Activated T-helper 1 cell treated with Interleukin-2 at 50 U/mL for 16 hours (primary cell): Measurements from ENCODE around the gene PHACTR1.
"Not testable (repeated sequence)": the region's sequence is repeated elsewhere in the genome, so short reads cannot be mapped to it uniquely, and the experiment has no call there.

ENCODE experiments used
- DNase-seq: peaks from one replicate; pipeline ENCODE4 v3.0.0-alpha.2; 2020; ENCODE audit warnings: low read depth

Gene PHACTR1

GRCh38 chr6:13314806-13315205 is 598.2 kb downstream of the PHACTR1 start:
- no peak for DNase-seq

DNA sequence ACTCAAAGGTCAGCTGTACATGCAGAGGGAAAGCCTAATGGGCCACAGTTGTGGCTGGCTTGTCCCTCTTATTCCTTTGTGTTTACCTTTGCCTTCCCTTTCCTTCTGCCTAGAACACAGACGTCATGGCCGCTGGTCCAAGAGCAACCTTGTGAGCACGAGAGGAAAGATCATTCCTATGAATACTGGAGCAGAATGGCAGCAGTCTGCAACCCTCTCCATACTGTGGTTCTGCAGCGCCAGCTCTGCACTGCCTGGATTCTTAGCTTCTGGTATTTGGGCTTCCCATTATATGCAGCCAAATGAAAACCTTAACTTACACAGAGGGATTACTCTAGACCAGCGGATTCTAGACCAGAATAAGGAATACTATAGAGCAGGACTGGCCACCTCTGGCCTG is 599.3 kb downstream of the PHACTR1 start:
- DNase-seq: no peak

GRCh38 chr6:13318821-13319220 is 602.3 kb downstream of the PHACTR1 start:
- DNase-seq: no peak

GRCh38 chr6:13319891-13320564 is 603.5 kb downstream of the PHACTR1 start:
- DNase-seq: no peak

- not testable (repeated sequence) for DNase-seq
Observed at GRCh38 chr6:13326031-13326586, 609.5 kb downstream of the PHACTR1 start.

DNA sequence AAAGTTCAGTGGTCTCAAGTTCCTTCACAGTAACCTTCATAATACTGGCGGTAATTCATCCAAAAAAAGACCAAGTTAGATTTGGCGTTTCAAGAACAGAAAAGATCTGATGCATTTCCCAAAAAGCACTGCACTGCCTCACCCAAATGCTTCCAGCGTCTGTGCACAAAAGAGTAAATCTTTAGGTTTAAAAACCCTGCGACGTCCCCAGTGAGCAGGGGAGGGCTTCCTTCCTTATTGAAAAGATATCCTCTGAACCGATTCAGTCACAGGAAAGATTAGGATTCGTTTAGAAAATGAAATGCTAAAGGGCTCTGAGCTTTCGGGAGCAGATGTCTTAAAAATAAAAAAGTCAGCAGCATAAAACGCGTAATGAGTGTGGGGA is 611.1 kb downstream of the PHACTR1 start:
- no peak for DNase-seq

- DNase-seq: peak; percentile 91
Observed at GRCh38 chr6:13328076-13328874, 611.7 kb downstream of the PHACTR1 start, which contains the start of gene TBC1D7. Gene TBC1D7, minus strand, starts transcription at chr6:13328537. Its CDS starts 1,639 bp downstream, at chr6:13326898.

DNA sequence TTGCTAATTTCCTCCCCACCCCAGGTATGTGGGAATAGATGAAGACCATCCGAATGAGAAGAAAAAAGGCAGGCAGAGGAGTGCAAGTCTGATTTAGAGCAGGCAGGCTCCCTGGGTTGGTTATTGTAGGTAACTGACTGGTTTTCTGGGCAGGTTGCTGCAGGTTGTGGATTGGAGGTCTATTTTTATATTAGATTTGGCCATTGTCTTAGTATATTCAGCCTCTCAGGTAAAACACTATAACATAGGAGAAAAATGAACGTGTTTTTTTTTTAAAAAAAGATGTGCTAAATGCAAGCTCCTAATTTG is 612.3 kb downstream of the PHACTR1 start:
- no peak for DNase-seq

DNA sequence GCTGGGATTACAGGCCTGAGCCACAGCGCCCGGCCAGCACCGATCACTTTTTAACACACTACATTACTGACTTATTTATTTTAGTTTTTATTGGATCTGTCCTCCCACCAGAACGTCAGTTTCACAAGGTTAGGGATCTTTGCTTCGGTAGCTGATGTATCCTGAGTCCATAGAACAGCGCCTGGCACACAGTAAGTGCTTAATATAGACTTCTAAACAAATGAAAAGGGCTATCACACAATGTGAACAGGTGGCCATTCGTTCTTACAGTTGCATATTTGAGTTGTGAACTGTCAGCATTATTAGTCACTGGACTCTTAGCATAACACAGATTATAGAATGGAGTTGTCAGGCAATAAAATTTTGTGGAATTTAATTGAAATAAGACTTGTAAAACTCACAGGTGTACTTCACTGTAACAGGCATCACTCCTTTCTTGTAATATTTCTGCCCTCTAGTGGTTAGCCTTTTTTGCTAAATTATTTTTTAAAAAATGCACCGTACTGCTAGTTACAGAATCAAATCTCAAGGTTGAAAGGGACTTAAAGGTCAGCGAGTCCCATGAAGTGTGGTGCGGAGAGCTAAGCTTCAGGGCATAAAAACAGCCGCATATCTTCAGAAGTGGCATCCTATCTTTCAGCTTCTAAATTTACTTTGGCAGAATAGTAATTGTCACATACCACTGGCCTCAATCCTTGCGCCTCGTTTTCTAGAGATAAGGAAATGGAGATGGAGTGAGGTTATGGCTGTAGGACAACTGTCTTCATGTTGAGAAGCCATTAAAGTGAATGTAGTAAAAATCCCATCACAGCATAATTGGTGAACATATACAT is 615.2 kb downstream of the PHACTR1 start:
- no peak for DNase-seq

DNA sequence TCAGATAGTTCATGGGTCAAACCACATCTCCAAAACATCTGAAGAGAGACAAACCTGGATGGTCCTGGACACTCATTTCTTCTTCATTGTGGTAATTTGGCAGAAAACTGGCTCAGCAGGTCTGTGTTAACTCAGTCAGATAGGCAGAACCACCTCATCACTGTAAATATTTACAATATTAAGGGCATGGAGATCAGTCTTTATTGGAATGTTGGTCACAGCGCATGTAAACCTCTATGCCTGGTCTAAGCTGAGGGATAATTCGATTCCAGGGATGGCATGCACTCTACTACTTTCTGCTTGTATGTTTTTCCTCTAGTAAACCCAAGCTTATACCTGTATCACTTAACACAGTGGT is 615.8 kb downstream of the PHACTR1 start:
- DNase-seq: no peak

DNA sequence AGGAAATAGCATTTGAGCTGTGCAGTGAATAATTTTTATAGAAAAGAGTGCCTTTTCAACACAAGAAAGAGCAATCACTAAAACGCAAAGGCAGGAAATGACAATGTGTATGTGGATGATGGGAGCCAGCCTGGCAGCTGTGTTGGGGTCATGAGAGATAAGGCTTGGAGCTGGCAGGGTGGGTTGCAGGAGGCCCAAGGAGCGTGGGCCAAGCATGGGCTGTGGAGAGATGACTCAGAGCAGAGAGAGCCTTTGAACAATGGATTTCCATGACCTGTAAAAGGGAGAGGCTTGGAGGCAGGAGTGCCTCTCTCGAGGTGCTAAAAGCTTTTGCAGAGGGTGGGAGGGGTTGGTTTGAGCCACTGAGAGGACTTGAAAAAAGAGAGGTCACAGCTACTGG is 618.4 kb downstream of the PHACTR1 start:
- no peak for DNase-seq

DNA sequence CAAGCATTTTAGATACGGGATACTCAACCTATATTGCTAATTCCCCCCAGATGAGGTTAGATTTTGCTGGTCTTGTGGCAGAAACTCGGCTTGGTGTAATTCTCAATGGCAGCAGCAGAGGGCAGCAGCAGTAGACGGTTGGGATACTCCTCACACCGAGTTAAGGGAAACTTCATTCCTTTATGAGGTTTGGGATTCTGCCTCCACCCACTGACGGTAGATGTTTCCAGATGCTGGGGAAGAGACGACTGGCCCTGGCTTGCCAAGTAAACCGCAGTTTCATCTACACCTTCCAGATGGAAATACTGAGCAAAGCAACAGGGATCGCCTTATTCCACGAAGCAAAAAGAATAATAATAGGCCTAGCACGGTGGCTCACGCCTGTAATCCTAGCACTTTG is 620.0 kb downstream of the PHACTR1 start:
- DNase-seq: peak; percentile 41

DNA sequence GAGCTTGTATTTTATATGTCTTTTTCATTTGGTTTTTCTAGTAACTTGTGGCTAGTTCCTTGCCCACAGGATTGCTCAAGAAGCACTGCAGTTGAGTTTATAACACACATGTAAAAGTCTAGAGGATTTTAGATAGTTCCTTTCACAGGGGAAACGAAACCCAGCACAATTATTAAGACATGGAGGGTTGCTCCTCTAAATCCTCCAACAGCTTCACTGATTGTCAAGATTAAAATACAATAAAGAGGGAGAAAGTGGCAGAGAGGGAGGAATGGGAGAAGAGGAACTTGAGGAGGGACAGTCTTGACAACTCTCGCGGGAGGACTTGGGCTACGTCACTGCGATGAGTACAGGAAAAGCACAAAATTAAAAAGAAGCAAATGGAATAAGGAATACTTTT is 621.5 kb downstream of the PHACTR1 start:
- no peak for DNase-seq
